K562 (cell line): ENCODE data around the gene OR2AG1. TPM values are rescaled to one million over a fixed set of nuclear protein-coding genes. Genes with fewer than 3 reads are reported as not detected.

ENCODE experiments used
- ATAC-seq: fragments of 200-7000 bp; cut with Tn5 transposase; 3 replicates; pipeline ENCODE4 v1.9.1; 2020; ENCODE audit warnings: moderate library complexity
- BruUV-seq: library from RNA; stranded (reverse); fragments of 400-500 nt; replicated peaks from 2 replicates; lab custom pipeline; 2021; lab: Mats Ljungman, UMichigan
- CTCF ChIA-PET: fragments of 300-600 bp; formaldehyde crosslinking; extraction: SDS; loops from one replicate; lab custom pipeline; 2021; ENCODE audit warnings: low intra/inter-chr PET ratio; lab: Yijun Ruan, JAX
- POLR2A ChIA-PET: fragments of 300-600, 350-650 bp; sonication (Branson Sonifier 250); formaldehyde crosslinking; extraction: SDS; loops from one replicate; lab custom pipeline; 2021; ENCODE audit warnings: antibody characterized with exemption, inconsistent platforms; lab: Yijun Ruan, JAX
- DNase-seq, 4 experiments: peaks; one replicate each; pipeline versions ENCODE4 v3.0.0 to v3.0.0-alpha.2; 2011 to 2018; ENCODE audit warnings: low spot score in 3 of 4, mixed read lengths in 3 of 4; ENCODE audit errors: extremely low read depth in 1 of 4
- FAIRE-seq: peaks from 2 replicates; lab custom pipeline; 2011; peaks lifted over from hg19 to GRCh38; lab: Jason Lieb, UNC
- H2AFZ ChIP-seq: 2 replicates; pipeline ENCODE4 v1.6.0; 2011; ENCODE audit warnings: low read depth, low read length, control low read depth, inconsistent platforms
- H3K27ac ChIP-seq: fragments of 200-600 bp; 3 replicates; pipeline ENCODE4 v1.8.0; 2011; ENCODE audit warnings: low read depth, mild to moderate bottlenecking, control low read depth, inconsistent platforms, low read length, moderate library complexity, mixed read lengths; ENCODE audit errors: extremely low read depth
- H3K27me3 ChIP-seq, 2 experiments: fragments of 300-600 bp in 1 of 2; 2 replicates in 1 of 2; 3 replicates in 1 of 2; pipeline versions ENCODE4 v1.6.0 to v1.8.0; 2011; ENCODE audit warnings: inconsistent platforms in 2 of 2, low read length in 2 of 2, mild to moderate bottlenecking in 1 of 2, mixed read lengths in 1 of 2, moderate library complexity in 1 of 2; ENCODE audit not compliant: control insufficient read depth in 2 of 2, insufficient read depth in 2 of 2
- H3K36me3 ChIP-seq: fragments of 300-600 bp; 3 replicates; pipeline ENCODE4 v1.8.0; 2011; ENCODE audit warnings: mild to moderate bottlenecking, low read length, inconsistent platforms; ENCODE audit not compliant: control insufficient read depth, insufficient read depth
- H3K4me1 ChIP-seq, 2 experiments: fragments of 200-600 bp in 1 of 2; replicated peaks in 1 of 2; 2 replicates in 1 of 2; 3 replicates in 1 of 2; pipeline versions ENCODE4 v1.5.1 to v1.8.0; 2011; ENCODE audit warnings: inconsistent platforms in 2 of 2, low read length in 2 of 2, mild to moderate bottlenecking in 1 of 2, mixed read lengths in 1 of 2, moderate library complexity in 1 of 2; ENCODE audit not compliant: control insufficient read depth in 2 of 2, insufficient read depth in 2 of 2
- H3K4me2 ChIP-seq: 2 replicates; pipeline ENCODE4 v1.6.1; 2011; ENCODE audit warnings: low read length, control low read depth, inconsistent platforms, mixed read lengths; ENCODE audit not compliant: insufficient read depth
- H3K4me3 ChIP-seq: fragments of 200-600 bp; sonication (generic), shearing (Covaris generic); 2 replicates; pipeline ENCODE4 v1.5.1; 2016; ENCODE audit warnings: control low read depth, inconsistent platforms
- H3K79me2 ChIP-seq: fragments of 200-600 bp; 3 replicates; pipeline ENCODE4 v1.8.0; 2011; ENCODE audit warnings: low read length, inconsistent platforms; ENCODE audit not compliant: control insufficient read depth, insufficient read depth
- H3K9ac ChIP-seq, 2 experiments: 2 replicates each; pipeline versions ENCODE4 v1.6.0 to v1.6.1; 2011; ENCODE audit warnings: low read depth in 2 of 2, low read length in 2 of 2, control low read depth in 1 of 2, inconsistent platforms in 1 of 2, mild to moderate bottlenecking in 1 of 2, mixed read lengths in 1 of 2; ENCODE audit not compliant: insufficient read depth in 1 of 2
- H3K9me1 ChIP-seq: one replicate; pipeline ENCODE4 v1.6.0; 2011; ENCODE audit warnings: inconsistent platforms, mild to moderate bottlenecking, low read length, moderate library complexity; ENCODE audit not compliant: control insufficient read depth, insufficient read depth
- H3K9me3 ChIP-seq: replicated peaks from 2 replicates; pipeline ENCODE4 v1.5.1; 2011; ENCODE audit warnings: low read depth, low read length, inconsistent platforms; ENCODE audit not compliant: control insufficient read depth, insufficient read depth
- H4K20me1 ChIP-seq: replicated peaks from 2 replicates; pipeline ENCODE4 v1.6.1; 2011; ENCODE audit warnings: low read length, inconsistent platforms, mixed read lengths; ENCODE audit not compliant: control insufficient read depth, insufficient read depth
- CSDE1 ChIP-seq, 2 experiments: fragments of 450-650 bp; IDR thresholded peaks; 2 replicates each; pipeline ENCODE4 v1.6.1; 2016; ENCODE audit warnings: mild to moderate bottlenecking in 1 of 2
- E2F6 ChIP-seq, 2 experiments: IDR thresholded peaks; 2 replicates each; pipeline ENCODE4 v1.6.1; 2011; ENCODE audit warnings: borderline replicate concordance in 1 of 2, control low read depth in 1 of 2, low read depth in 1 of 2, low read length in 1 of 2, mild to moderate bottlenecking in 1 of 2, mixed read lengths in 1 of 2, moderate library complexity in 1 of 2; ENCODE audit not compliant: insufficient read depth in 1 of 2, insufficient read length in 1 of 2, poor library complexity in 1 of 2, severe bottlenecking in 1 of 2; ENCODE audit errors: extremely low read depth in 1 of 2
- FOS ChIP-seq: IDR thresholded peaks from 3 replicates; pipeline ENCODE4 v1.6.1; 2011; ENCODE audit not compliant: insufficient read length; ENCODE audit errors: extremely low read depth
- FOXO4 ChIP-seq: fragments of 450-650 bp; formaldehyde crosslinking; IDR thresholded peaks from 2 replicates; pipeline ENCODE4 v1.4.0; 2020; ENCODE audit warnings: mild to moderate bottlenecking, moderate library complexity
- ILF3 ChIP-seq: fragments of 450-650 bp; IDR thresholded peaks from 2 replicates; pipeline ENCODE4 v1.6.1; 2018; ENCODE audit warnings: antibody characterized with exemption, mild to moderate bottlenecking, moderate library complexity, borderline replicate concordance
- JUNB ChIP-seq: fragments of 450-650 bp; formaldehyde crosslinking; conservative IDR thresholded peaks from 2 replicates; pipeline ENCODE4 v1.4.0; 2020; ENCODE audit warnings: mild to moderate bottlenecking
- KLF16 ChIP-seq: IDR thresholded peaks from 2 replicates; pipeline ENCODE4 v1.6.1; 2016; ENCODE audit warnings: antibody characterized with exemption
- NFIX ChIP-seq: fragments of 250-450 bp; sonication (Bioruptor Pico); IDR thresholded peaks from 2 replicates; pipeline ENCODE4 v1.4.0; 2020; ENCODE audit warnings: low read depth, mild to moderate bottlenecking, moderate library complexity
- PKNOX1 ChIP-seq: fragments of 450-650 bp; IDR thresholded peaks from 2 replicates; pipeline ENCODE4 v1.6.1; 2016
- RCOR1 ChIP-seq, 2 experiments: IDR thresholded peaks; 2 replicates each; pipeline ENCODE4 v1.6.1; 2012; ENCODE audit warnings: low read depth in 2 of 2, low read length in 2 of 2, borderline replicate concordance in 1 of 2, improper control_type of control experiment in 1 of 2
- SMC3 ChIP-seq: conservative IDR thresholded peaks from 2 replicates; pipeline ENCODE4 v1.6.1; 2011; ENCODE audit warnings: low read depth, low read length, improper control_type of control experiment; ENCODE audit not compliant: insufficient read depth
- ZNF561 ChIP-seq: fragments of 450-650 bp; formaldehyde crosslinking; conservative IDR thresholded peaks from 2 replicates; pipeline ENCODE4 v1.4.0; 2020; ENCODE audit warnings: mild to moderate bottlenecking, moderate library complexity
- WGBS: fragments of 100-300 bp; shearing (Covaris generic); methylation state at CpG from one replicate; pipeline ENCODE4 v1.1.6; 2016; ENCODE audit warnings: low coverage, mixed read lengths; ENCODE audit not compliant: insufficient coverage; ENCODE audit errors: missing lambda C conversion rate; 5-methylcytosine and 5-hydroxymethylcytosine counted together
- in situ Hi-C: fragments of 300-500 bp; cut with MboI; formaldehyde crosslinking; loops from 4 replicates; pipeline ENCODE4 v1.15.0; 2018; ENCODE audit warnings: inconsistent platforms, mixed read lengths
- intact Hi-C: fragments of 100-400 bp; cut with micrococcal nuclease; formaldehyde crosslinking; loops from 2 replicates; pipeline ENCODE4 v1.14.2; 2022
- polyA plus RNA-seq, 8 experiments: library from polyadenylated mRNA; depleted of rRNA in 4 of 8; stranded (reverse) in 5 of 8; unstranded in 3 of 8; fragments of >200 nt; fragmentation: Nextera tagmentation in 2 of 8; fragmentation: Illumina TruSeq in 1 of 8; extraction: Ambion mirVana in 2 of 8; extraction: Trizol in 1 of 8; gene quantifications; 2 replicates each; pipeline versions ENCODE4 v1.2.1 to v1.2.3, GENCODE V29; 2011 to 2014; ENCODE audit warnings: inconsistent platforms in 1 of 8, missing spikeins in 1 of 8
- total RNA-seq, 7 experiments: library from RNA; depleted of rRNA in 6 of 7; stranded (reverse); fragments of >200 nt in 6 of 7; fragmentation: Illumina TruSeq in 2 of 7; extraction: Trizol in 2 of 7; gene quantifications; 2 replicates each; pipeline versions ENCODE4 v1.2.1 to v1.2.3, GENCODE V29; 2011 to 2021; ENCODE audit warnings: low replicate concordance in 1 of 7

OR2AG1 gene
- total and polyA plus RNA-seq, 9 of the 15 experiments (the other 6 are each of a cell fraction or from before 2014, with no cell fraction given), result 0.05 to 0.11 (median 0.07) TPM; not detected in 5

GRCh38 chr11:6812390-6813005 is 29.7 kb downstream of the OR2AG1 start (continued):
- TF ChIP-seq ILF3 (no peak), E2F6 (IDR thresholded peaks at IDR 0.05; ENCODE audit: borderline replicate concordance in 1 of 2, extremely low read depth in 1 of 2, insufficient read depth in 1 of 2, insufficient read length in 1 of 2, low read depth in 1 of 2, low read length in 1 of 2, poor library complexity in 1 of 2, severe bottlenecking in 1 of 2) (peak in 1 of 2 experiments; percentile 66), KLF16 (peak; percentile 54; the same call in 1 of the 2 replicates), SMC3 (peak; percentile 49; the same call in 1 of the 2 replicates), PKNOX1 (peak; percentile 39; the same call in 1 of the 2 replicates), RCOR1 (IDR thresholded peaks at IDR 0.05; ENCODE audit: borderline replicate concordance in 1 of 2, low read depth in 2 of 2, low read length in 2 of 2) (0 out of 4 replicates have a peak, but pooled peaks of 1 of the 2 experiments have one; percentile 30)

GRCh38 chr11:6813656-6814055 is 30.8 kb downstream of the OR2AG1 start:
- FAIRE-seq (no peak), DNase-seq (no peak), ATAC-seq (no peak)
- BruUV-seq, result no TSS peak
- Histone ChIP-seq H4K20me1 (no peaks in the 10 kb centered on the region), H3K4me2 (no peak overlapping the region), H3K9me3 (no peaks in the 10 kb centered on the region), H3K4me3 (no peak overlapping the region), H3K36me3 (no peaks in the 10 kb centered on the region), H3K79me2 (no peaks in the 10 kb centered on the region), H3K9ac (no peak overlapping the region), H3K9me1 (no peaks in the 10 kb centered on the region), H3K27me3 (no peaks in the 10 kb centered on the region; a peak in 1 of 5 replicates), H3K27ac (no peak overlapping the region), H2AFZ (no peak overlapping the region), H3K4me1 (no peaks in the 10 kb centered on the region)
- 0% methylated on average over 2 of the region's 2 CpGs for WGBS
- POLR2A ChIA-PET, result no interaction called here
- TF ChIP-seq NFIX (CRISPR knock-in tag) (no peak), ZNF561 (CRISPR knock-in tag) (no peak), FOXO4 (CRISPR knock-in tag) (no peak), FOS (no peak), CSDE1 (IDR thresholded peaks at IDR 0.05) (no peak), JUNB (no peak)
- in situ Hi-C loops, result no loop called here
- intact Hi-C loops, result loop anchor here (10.0 kb wide), 1 partner anchor 281 kb away; no protein-coding TSS in a partner anchor
- CTCF ChIA-PET, result no interaction called here
